ENCODE data around the gene SDF4. TPM values are rescaled to one million over a fixed set of nuclear protein-coding genes. Genes with fewer than 3 reads are reported as not detected.
"Not testable (repeated sequence)": the region's sequence is repeated elsewhere in the genome, so short reads cannot be mapped to it uniquely, and the experiment has no call there.

The SDF4 gene
- total RNA-seq, 1 donor from 2014 or later = 69.9 TPM

DNA sequence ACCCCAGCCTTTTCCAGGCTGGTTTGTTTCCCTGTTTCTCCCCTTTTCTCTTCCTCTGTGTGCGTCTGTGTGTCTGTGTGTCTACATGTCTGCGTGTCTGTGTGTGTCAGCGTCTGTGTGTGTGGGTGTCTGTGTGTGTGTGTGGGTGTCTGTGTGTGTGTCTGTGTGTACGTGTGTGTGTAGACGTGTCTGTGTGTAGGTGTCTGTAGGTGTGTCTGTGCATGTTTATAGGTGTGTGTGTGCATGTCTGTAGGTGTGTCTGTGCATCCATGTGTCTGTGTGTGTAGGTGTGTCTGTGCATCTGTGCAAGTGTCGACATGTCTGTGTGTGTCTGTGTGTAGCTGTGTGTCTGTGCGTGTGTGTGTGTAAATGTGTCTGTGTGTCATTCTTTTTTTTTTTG lies 54.9 kb downstream of the SDF4 start:
- no peak for ATAC-seq

GRCh38 chr1:1176063-1176761 lies 55.6 kb downstream of the SDF4 start:
- ATAC-seq = not testable (repeated sequence)

- no peak for ATAC-seq
Measured at GRCh38 chr1:1175221-1176062, 56.4 kb downstream of the SDF4 start.

DNA sequence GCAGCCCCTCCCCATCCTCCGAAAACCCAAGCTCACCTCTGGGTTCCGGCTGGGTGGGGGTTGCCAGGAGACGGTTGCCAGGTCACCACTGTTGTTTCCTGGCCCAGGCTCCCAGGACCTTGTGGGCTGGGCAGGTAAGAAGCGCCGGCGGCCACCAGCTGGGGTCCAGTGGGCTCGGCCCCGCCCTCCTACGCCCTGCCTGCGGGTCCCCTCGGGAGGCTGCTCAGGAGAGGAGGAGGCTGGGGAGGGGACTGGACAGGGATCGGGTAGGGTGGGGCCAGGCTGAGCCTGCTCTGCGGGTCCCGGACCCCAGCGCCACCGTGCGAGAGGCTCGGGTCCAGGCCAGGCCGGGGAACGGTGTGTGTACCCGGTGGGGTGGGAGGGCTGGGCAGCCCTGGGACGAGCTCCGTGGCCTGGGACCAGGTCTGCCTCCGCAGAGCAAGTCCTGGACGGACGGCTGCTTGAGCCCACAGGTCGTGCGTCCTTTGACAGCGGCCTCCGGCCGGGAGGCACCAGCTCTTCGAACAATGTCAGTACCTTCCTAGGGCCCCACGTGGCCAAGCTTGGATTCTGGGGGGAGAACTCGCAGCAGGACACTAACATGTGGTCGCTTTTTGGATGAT lies 57.9 kb downstream of the SDF4 start, which contains the start of gene TTLL10:
Gene TTLL10, plus strand, starts transcription at position 88 of the 623 bp plus-strand sequence. CDS start 5,336 bp downstream, outside the sequence.
- no peak for ATAC-seq

DNA sequence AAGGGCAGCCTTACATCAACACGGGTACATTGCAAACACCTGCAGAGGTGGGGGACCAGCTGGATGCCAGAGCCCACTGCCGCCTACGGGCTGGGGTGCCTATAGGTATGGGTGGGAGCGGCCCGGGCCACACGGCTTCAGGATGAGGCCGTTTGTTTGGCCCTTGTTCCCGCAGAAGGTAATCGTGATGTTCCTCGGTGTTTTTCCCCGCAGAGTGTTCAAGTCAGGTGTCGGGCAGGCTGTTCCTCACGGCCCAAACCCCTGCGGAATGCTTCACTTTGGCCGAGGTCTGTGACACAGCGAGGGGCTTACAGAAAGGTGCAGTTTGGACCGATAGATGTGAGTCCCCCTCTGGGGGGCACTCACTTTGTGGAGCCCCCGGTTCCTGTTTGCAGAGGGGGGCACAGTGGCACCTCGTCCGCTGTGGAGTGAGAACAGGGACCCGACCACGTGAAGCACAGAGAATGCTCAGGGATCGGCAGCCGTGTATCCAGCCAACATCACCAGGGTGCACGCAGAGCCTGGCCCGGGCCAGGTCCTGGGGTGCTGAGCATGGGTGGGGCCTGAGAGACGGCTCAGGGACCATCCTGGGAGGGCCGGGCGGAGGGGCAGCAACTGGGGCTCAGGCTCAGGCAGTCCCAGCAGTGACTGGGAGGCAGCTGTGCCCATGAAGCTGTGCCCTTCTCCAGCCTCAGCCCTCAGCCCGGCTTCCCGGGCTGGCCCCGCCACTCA lies 58.6 kb downstream of the SDF4 start:
- ATAC-seq = no peak

GRCh38 chr1:1171546-1172340 lies 60.1 kb downstream of the SDF4 start:
- peak; percentile 3 for ATAC-seq

GRCh38 chr1:1171161-1171545 lies 60.6 kb downstream of the SDF4 start:
- no peak for ATAC-seq

DNA sequence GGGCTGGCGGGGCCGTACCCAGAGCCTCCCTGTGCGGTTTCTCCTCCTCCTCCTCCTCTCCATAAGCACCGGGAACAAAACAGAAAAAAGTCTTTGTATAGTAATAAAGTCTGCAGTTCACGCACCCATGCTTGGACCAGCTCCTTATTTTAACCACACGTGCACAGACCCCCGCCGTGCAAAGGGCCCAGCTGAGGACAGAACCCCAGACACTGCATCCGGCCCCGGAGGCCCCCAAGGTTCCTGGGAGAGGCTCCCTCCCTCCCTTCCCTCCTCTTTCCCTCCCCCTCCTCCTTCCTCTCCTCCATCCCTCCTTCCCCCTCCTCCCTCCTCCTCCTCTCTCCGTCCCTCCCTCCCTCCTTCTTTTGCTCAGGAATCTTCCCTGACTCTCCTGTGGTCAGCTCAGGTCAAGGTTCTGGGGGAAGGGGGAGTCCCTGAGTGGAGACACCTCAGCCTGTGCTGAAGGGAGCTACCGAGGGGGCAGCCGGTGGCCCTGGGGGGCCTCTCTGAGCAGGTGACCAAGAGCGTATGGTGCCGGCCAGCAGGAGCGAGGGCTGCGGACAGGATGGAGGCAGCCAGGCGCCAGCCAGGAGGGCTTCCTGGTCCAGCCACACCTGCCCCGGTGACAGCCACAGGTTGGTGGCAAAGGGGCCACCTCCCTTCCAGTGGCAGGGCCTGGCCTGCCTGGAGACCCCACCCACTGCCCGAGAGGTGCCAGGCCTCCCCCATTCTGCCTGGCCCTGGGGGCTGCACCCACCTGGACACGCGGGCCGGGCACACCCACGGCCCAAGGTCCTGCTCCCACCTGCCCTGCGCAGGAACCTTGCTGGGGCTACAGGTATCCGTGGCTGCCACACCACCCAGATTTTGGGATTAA lies 61.3 kb downstream of the SDF4 start:
- ATAC-seq = no peak

DNA sequence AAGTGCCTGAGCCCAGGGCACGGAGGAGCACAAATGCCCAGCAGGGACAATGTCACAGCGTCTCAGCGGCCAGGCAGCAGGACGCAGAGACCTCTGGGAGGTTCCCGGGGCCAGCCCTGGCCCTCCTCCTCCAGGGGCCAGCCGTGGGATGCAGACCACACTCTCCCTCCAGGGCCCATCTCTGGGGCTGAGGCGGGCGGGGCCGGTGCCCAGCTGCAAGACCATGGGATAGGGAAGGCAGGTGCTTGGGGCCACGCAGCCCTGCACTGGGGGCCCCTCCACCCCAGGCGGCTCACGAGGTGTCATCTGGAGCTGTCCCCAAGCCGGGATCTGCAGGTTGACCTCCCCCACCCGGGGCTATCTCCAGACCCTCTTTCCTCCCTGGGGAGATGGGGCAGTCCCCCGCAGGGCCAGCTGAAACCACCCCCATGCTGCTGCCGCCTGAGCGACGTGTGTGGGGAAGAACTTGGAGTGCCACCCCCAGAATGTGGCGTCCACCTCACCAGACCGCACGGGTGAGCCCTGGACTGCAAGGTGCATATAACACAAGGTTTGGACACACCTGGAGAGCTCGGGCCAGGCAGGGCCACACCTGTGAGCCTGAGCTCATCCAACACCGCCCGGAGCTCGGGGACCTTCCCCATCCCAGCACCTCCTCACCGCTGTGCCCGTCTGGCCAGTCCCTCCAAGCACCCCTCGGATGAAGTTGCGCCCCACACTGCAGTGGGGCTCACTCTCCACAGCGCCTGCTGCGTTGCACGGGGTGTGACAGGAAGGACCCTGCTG lies 62.2 kb downstream of the SDF4 start:
- no peak for ATAC-seq

GRCh38 chr1:1168451-1169411 lies 63.1 kb downstream of the SDF4 start:
- no peak for ATAC-seq

GRCh38 chr1:1167841-1168450 lies 63.9 kb downstream of the SDF4 start:
- ATAC-seq = no peak

DNA sequence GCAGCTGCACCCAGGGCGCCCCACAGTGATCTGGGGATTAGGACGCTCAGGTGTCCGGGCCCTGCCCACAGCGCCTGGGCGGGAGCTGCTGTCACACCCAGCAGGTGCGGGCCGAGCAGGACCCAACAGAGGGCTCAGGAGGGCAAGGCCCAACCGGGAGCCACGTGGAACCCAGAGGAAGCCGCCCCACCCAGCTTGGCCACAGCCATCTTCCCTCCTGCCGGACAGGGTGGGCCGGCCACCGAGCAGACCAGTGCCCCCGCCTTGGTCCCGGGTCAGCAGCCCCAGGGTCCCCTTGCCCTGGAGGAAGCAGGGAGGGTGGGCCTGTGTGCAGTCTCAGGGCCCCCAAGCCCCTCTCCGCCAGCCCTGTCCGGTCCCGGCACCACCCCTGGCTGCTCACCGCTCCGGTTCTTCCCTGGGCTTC lies 64.4 kb downstream of the SDF4 start:
- no peak for ATAC-seq

Other genes starting within 250 kb of the SDF4 start
- not detected for gene PERM1, start 249.9 kb downstream of the SDF4 start, total RNA-seq
- 15.7 TPM for gene HES4, start 231.9 kb downstream of the SDF4 start, total RNA-seq
- 12.1 TPM for gene ISG15, start 218.5 kb downstream of the SDF4 start, total RNA-seq
- gene AGRN, start 211.9 kb downstream of the SDF4 start, total RNA-seq = 41.0 TPM
- 22.3 TPM for gene RNF223, start 157.7 kb downstream of the SDF4 start, total RNA-seq
- 9.4 TPM for gene C1orf159, start 115.9 kb downstream of the SDF4 start, total RNA-seq
- gene TTLL10, start 58.1 kb downstream of the SDF4 start, total RNA-seq = 1.0 TPM
- 16.3 TPM for gene TNFRSF18, start 25.4 kb downstream of the SDF4 start, total RNA-seq
- gene TNFRSF4, start 17.8 kb downstream of the SDF4 start, total RNA-seq = 0.36 TPM
- 8.4 TPM for gene B3GALT6, start 236 bp upstream of the SDF4 start, total RNA-seq
- gene C1QTNF12, start 14.7 kb upstream of the SDF4 start, total RNA-seq = 3.9 TPM
- 45.0 TPM for gene UBE2J2, start 41.9 kb upstream of the SDF4 start, total RNA-seq
- 2.8 TPM for gene SCNN1D, start 48.4 kb upstream of the SDF4 start, total RNA-seq
- gene ACAP3, start 75.9 kb upstream of the SDF4 start, total RNA-seq = 35.3 TPM
- gene PUSL1, start 76.6 kb upstream of the SDF4 start, total RNA-seq = 23.0 TPM
- gene INTS11, start 92.7 kb upstream of the SDF4 start, total RNA-seq = 54.0 TPM
- 25.1 TPM for gene CPTP, start 92.8 kb upstream of the SDF4 start, total RNA-seq
- 0.56 TPM for gene TAS1R3, start 99.3 kb upstream of the SDF4 start, total RNA-seq
- gene DVL1, start 117.4 kb upstream of the SDF4 start, total RNA-seq = 48.5 TPM
- gene MXRA8, start 126.6 kb upstream of the SDF4 start, total RNA-seq = 2.0 TPM
- gene AURKAIP1, start 143.2 kb upstream of the SDF4 start, total RNA-seq = 117 TPM
- gene CCNL2, start 167.3 kb upstream of the SDF4 start, total RNA-seq = 58.3 TPM
- 89.2 TPM for gene MRPL20, start 175.3 kb upstream of the SDF4 start, total RNA-seq
- 11.9 TPM for gene ANKRD65, start 189.3 kb upstream of the SDF4 start, total RNA-seq
- gene VWA1, start 203.7 kb upstream of the SDF4 start, total RNA-seq = 29.4 TPM
- 2.1 TPM for gene ATAD3C, start 217.7 kb upstream of the SDF4 start, total RNA-seq
- 13.7 TPM for gene ATAD3B, start 239.8 kb upstream of the SDF4 start, total RNA-seq